KOPT-K1 (cell line): ENCODE data around the gene FBXL17.

Experiments
- H3K27ac ChIP-seq: fragments of 200-600 bp; sonication (generic); 2 replicates; pipeline ENCODE4 v1.5.1; 2016; ENCODE audit warnings: antibody characterized with exemption, mild to moderate bottlenecking, low read depth, low read length; ENCODE audit not compliant: poor library complexity, severe bottlenecking
- H3K36me3 ChIP-seq: fragments of 200-600 bp; sonication (generic); 2 replicates; pipeline ENCODE4 v1.5.1; 2017; ENCODE audit warnings: antibody characterized with exemption, mild to moderate bottlenecking, low read length, moderate library complexity; ENCODE audit not compliant: insufficient read depth
- H3K9me3 ChIP-seq: fragments of 200-600 bp; sonication (generic); 2 replicates; pipeline ENCODE4 v1.5.1; 2017; ENCODE audit warnings: antibody characterized with exemption, low read length, mild to moderate bottlenecking; ENCODE audit not compliant: insufficient read depth, poor library complexity, severe bottlenecking

The FBXL17 gene

GRCh38 chr5:108356286-108356685 lies 25.6 kb downstream of the FBXL17 start:
- H3K36me3 ChIP-seq = no peaks in the 10 kb centered on the region
- H3K9me3 ChIP-seq = no peaks in the 10 kb centered on the region
- H3K27ac ChIP-seq = no peak overlapping the region

GRCh38 chr5:108353087-108353486 lies 28.8 kb downstream of the FBXL17 start:
- Histone ChIP-seq H3K36me3 (no peaks in the 10 kb centered on the region), H3K9me3 (no peaks in the 10 kb centered on the region), H3K27ac (no peak overlapping the region)

GRCh38 chr5:108345541-108346171 lies 36.2 kb downstream of the FBXL17 start:
- H3K36me3 ChIP-seq = 0 out of 2 replicates have a peak, but pooled peaks cover 5% of the 10 kb centered on the region
- H3K9me3 ChIP-seq = no peaks in the 10 kb centered on the region
- no peak overlapping the region for H3K27ac ChIP-seq

GRCh38 chr5:108344103-108344822 lies 37.6 kb downstream of the FBXL17 start:
- Histone ChIP-seq H3K36me3 (0 out of 2 replicates have a peak, but pooled peaks cover 5% of the 10 kb centered on the region), H3K9me3 (no peaks in the 10 kb centered on the region), H3K27ac (no peak overlapping the region)

GRCh38 chr5:108341866-108342265 lies 40.0 kb downstream of the FBXL17 start:
- 0 out of 2 replicates have a peak, but pooled peaks cover under 1% of the 10 kb centered on the region for H3K36me3 ChIP-seq
- no peaks in the 10 kb centered on the region for H3K9me3 ChIP-seq
- no peak overlapping the region for H3K27ac ChIP-seq

- no peaks in the 10 kb centered on the region for H3K36me3 ChIP-seq
- H3K27ac ChIP-seq = no peak overlapping the region
- H3K9me3 ChIP-seq = no peaks in the 10 kb centered on the region
These were observed 41.8 kb downstream of the FBXL17 start for GRCh38 chr5:108340131-108340530.

- H3K27ac ChIP-seq = no peak overlapping the region
- H3K9me3 ChIP-seq = no peaks in the 10 kb centered on the region
- no peaks in the 10 kb centered on the region for H3K36me3 ChIP-seq
These were observed 42.7 kb downstream of the FBXL17 start for GRCh38 chr5:108339220-108339619.

GRCh38 chr5:108334225-108334624 lies 47.7 kb downstream of the FBXL17 start:
- Histone ChIP-seq H3K36me3 (no peaks in the 10 kb centered on the region), H3K9me3 (no peaks in the 10 kb centered on the region), H3K27ac (no peak overlapping the region)

- Histone ChIP-seq H3K36me3 (no peaks in the 10 kb centered on the region), H3K27ac (no peak overlapping the region), H3K9me3 (no peaks in the 10 kb centered on the region)
These were observed 54.9 kb downstream of the FBXL17 start for GRCh38 chr5:108326982-108327381.

GRCh38 chr5:108324886-108325285 lies 57.0 kb downstream of the FBXL17 start:
- no peaks in the 10 kb centered on the region for H3K9me3 ChIP-seq
- H3K36me3 ChIP-seq = no peaks in the 10 kb centered on the region
- H3K27ac ChIP-seq = no peak overlapping the region

GRCh38 chr5:108321341-108321740 lies 60.6 kb downstream of the FBXL17 start:
- no peaks in the 10 kb centered on the region for H3K9me3 ChIP-seq
- no peak overlapping the region for H3K27ac ChIP-seq
- no peaks in the 10 kb centered on the region for H3K36me3 ChIP-seq

- no peak overlapping the region for H3K27ac ChIP-seq
These were observed 61.7 kb downstream of the FBXL17 start for GRCh38 chr5:108320231-108320630.

GRCh38 chr5:108315829-108316228 lies 66.1 kb downstream of the FBXL17 start:
- H3K27ac ChIP-seq = no peak overlapping the region
- H3K9me3 ChIP-seq = no peaks in the 10 kb centered on the region
- H3K36me3 ChIP-seq = no peaks in the 10 kb centered on the region

More at GRCh38 chr5:108320231-108320630, 61.7 kb downstream of the FBXL17 start:
- no peaks in the 10 kb centered on the region for H3K9me3 ChIP-seq
- H3K36me3 ChIP-seq = no peaks in the 10 kb centered on the region

GRCh38 chr5:108312258-108312657 lies 69.6 kb downstream of the FBXL17 start:
- Histone ChIP-seq H3K36me3 (no peaks in the 10 kb centered on the region), H3K27ac (no peak overlapping the region), H3K9me3 (no peaks in the 10 kb centered on the region)

GRCh38 chr5:108311682-108312081 lies 70.2 kb downstream of the FBXL17 start:
- Histone ChIP-seq H3K36me3 (no peaks in the 10 kb centered on the region), H3K9me3 (no peaks in the 10 kb centered on the region), H3K27ac (no peak overlapping the region)

GRCh38 chr5:108303611-108304010 lies 78.3 kb downstream of the FBXL17 start:
- Histone ChIP-seq H3K36me3 (no peaks in the 10 kb centered on the region), H3K27ac (no peak overlapping the region)

More at GRCh38 chr5:108303611-108304010, 78.3 kb downstream of the FBXL17 start:
- H3K9me3 ChIP-seq = no peaks in the 10 kb centered on the region
